ENCODE data around the gene SLC40A1.
A peak's percentile ranks its signal among the peaks of the same experiment; 100 is the strongest.

Gene SLC40A1

DNA sequence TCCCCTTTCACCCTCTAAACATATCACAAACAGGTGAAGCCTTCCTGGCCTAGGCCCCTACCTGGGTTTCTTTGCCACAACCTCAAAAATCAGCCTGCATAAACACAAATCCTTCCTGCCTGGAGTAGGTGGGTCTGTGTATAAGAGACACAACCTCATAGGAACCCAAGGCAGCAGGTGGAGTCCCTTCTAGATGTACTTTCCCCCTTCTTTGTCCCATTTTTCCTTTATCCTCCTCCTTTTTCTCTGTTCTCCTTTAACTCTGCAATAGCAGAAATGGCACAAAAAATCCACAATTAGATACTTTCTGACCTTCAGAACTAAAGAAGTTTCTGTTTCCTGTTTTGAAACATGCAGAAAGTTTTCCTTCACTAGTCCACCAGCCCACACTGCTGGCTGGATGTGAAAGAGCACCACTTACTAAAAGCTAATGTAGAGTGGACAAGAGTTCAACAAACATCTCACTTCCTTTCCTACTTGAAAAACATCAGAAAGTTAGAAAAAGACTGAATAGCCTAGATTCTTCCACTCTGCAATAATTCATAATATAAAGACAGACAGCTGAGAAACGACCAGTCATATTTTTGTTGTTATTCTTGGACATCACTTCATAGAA lies 11.2 kb downstream of the SLC40A1 start:
- TF ChIP-seq CTCF (conservative IDR thresholded peaks at IDR 0.05; ENCODE audit: low read length) (0 out of 2 replicates have a peak, but pooled peaks have one; percentile 8), EZH2phosphoT487 (IDR thresholded peaks at IDR 0.05; ENCODE audit: borderline replicate concordance) (no peak)
- no peaks in the 10 kb centered on the region for H3K9me2 ChIP-seq (replicated peaks; ENCODE audit: low read depth, low read length)
- no peaks in the 10 kb centered on the region; the same call in 1 of the 2 replicates for H3F3A ChIP-seq (ENCODE audit: low read depth)
- H4K20me1 ChIP-seq (ENCODE audit: insufficient read depth, low read length, poor library complexity, severe bottlenecking), result peaks cover 40% of the 10 kb centered on the region
- H3K9ac ChIP-seq (ENCODE audit: low read depth, low read length, poor library complexity, severe bottlenecking), result no peak overlapping the region
- no peak overlapping the region for H2AFZ ChIP-seq (ENCODE audit: low read length)
- H3K27me3 ChIP-seq (ENCODE audit: insufficient read depth, low read length, poor library complexity, severe bottlenecking), result no peaks in the 10 kb centered on the region
- H3K4me2 ChIP-seq (ENCODE audit: low read depth, low read length, poor library complexity, severe bottlenecking), result peak overlapping the region; percentile 12
- H3K36me3 ChIP-seq (ENCODE audit: insufficient read depth, low read length), result peaks cover 90% of the 10 kb centered on the region; the same call in 1 of the 2 replicates
- H3K79me2 ChIP-seq (ENCODE audit: insufficient read depth, low read length), result peaks cover 81% of the 10 kb centered on the region
- H3K4me1 ChIP-seq (ENCODE audit: insufficient read depth, low read length, poor library complexity, severe bottlenecking), result peaks cover 51% of the 10 kb centered on the region
- H3K9me3 ChIP-seq (ENCODE audit: insufficient read depth, low read depth, low read length), result no peaks in the 10 kb centered on the region
- H3K4me3 ChIP-seq (ENCODE audit: low read length, poor library complexity, severe bottlenecking), result no peak overlapping the region

- Histone ChIP-seq H2AFZ (ENCODE audit: low read length) (no peak overlapping the region), H3K36me3 (ENCODE audit: insufficient read depth, low read length) (peaks cover 77% of the 10 kb centered on the region), H4K20me1 (ENCODE audit: insufficient read depth, low read length, poor library complexity, severe bottlenecking) (peaks cover 34% of the 10 kb centered on the region), H3K4me1 (ENCODE audit: insufficient read depth, low read length, poor library complexity, severe bottlenecking) (peaks cover 32% of the 10 kb centered on the region), H3K9ac (ENCODE audit: low read depth, low read length, poor library complexity, severe bottlenecking) (no peak overlapping the region), H3K27me3 (ENCODE audit: insufficient read depth, low read length, poor library complexity, severe bottlenecking) (no peaks in the 10 kb centered on the region), H3K4me2 (ENCODE audit: low read depth, low read length, poor library complexity, severe bottlenecking) (no peak overlapping the region), H3K9me2 (replicated peaks; ENCODE audit: low read depth, low read length) (no peaks in the 10 kb centered on the region), H3F3A (ENCODE audit: low read depth) (no peaks in the 10 kb centered on the region), H3K4me3 (ENCODE audit: low read length, poor library complexity, severe bottlenecking) (no peak overlapping the region), H3K9me3 (ENCODE audit: insufficient read depth, low read depth, low read length) (no peaks in the 10 kb centered on the region), H3K79me2 (ENCODE audit: insufficient read depth, low read length) (peaks cover 75% of the 10 kb centered on the region)
- TF ChIP-seq CTCF (conservative IDR thresholded peaks at IDR 0.05; ENCODE audit: low read length) (no peak), EZH2phosphoT487 (IDR thresholded peaks at IDR 0.05; ENCODE audit: borderline replicate concordance) (no peak)
Measured at GRCh38 chr2:189566046-189566445, 14.5 kb downstream of the SLC40A1 start.

GRCh38 chr2:189561371-189562038 lies 19.1 kb downstream of the SLC40A1 start:
- Histone ChIP-seq H3K27me3 (ENCODE audit: insufficient read depth, low read length, poor library complexity, severe bottlenecking) (no peaks in the 10 kb centered on the region), H3K4me1 (ENCODE audit: insufficient read depth, low read length, poor library complexity, severe bottlenecking) (peaks cover 34% of the 10 kb centered on the region), H3K36me3 (ENCODE audit: insufficient read depth, low read length) (peaks cover 56% of the 10 kb centered on the region), H3K9me2 (replicated peaks; ENCODE audit: low read depth, low read length) (no peaks in the 10 kb centered on the region), H3K9me3 (ENCODE audit: insufficient read depth, low read depth, low read length) (no peaks in the 10 kb centered on the region), H3K4me2 (ENCODE audit: low read depth, low read length, poor library complexity, severe bottlenecking) (peak overlapping the region; percentile 48), H3K4me3 (ENCODE audit: low read length, poor library complexity, severe bottlenecking) (peak overlapping the region; percentile 19), H3F3A (ENCODE audit: low read depth) (no peaks in the 10 kb centered on the region), H3K79me2 (ENCODE audit: insufficient read depth, low read length) (peaks cover 39% of the 10 kb centered on the region), H2AFZ (ENCODE audit: low read length) (no peak overlapping the region), H3K9ac (ENCODE audit: low read depth, low read length, poor library complexity, severe bottlenecking) (no peak overlapping the region), H4K20me1 (ENCODE audit: insufficient read depth, low read length, poor library complexity, severe bottlenecking) (peaks cover 28% of the 10 kb centered on the region)
- no peak for TF ChIP-seq CTCF (conservative IDR thresholded peaks at IDR 0.05; ENCODE audit: low read length)
- TF ChIP-seq EZH2phosphoT487 (IDR thresholded peaks at IDR 0.05; ENCODE audit: borderline replicate concordance), result no peak
